Neural cell (in vitro differentiated cells): ENCODE data around the gene AFG3L2. TPM values are rescaled to one million over a fixed set of nuclear protein-coding genes. Genes with fewer than 3 reads are reported as not detected.

ENCODE experiments used
- H2AFZ ChIP-seq: fragments of 200-600, 300-800 bp; sonication (generic), shearing (Covaris generic); 2 replicates; pipeline ENCODE4 v1.6.0; 2014; ENCODE audit warnings: low read depth, mild to moderate bottlenecking, antibody characterized with exemption, low read length, moderate library complexity
- H3F3A ChIP-seq: fragments of 200-600 bp; shearing (Covaris generic); 2 replicates; pipeline ENCODE4 v1.6.1; 2016; ENCODE audit warnings: mild to moderate bottlenecking, moderate library complexity, mixed read lengths, antibody characterized with exemption, low read length; ENCODE audit not compliant: insufficient read depth, poor library complexity, severe bottlenecking
- H3K27ac ChIP-seq: fragments of 200-600, 300-800 bp; sonication (generic), shearing (Covaris generic); 2 replicates; pipeline ENCODE4 v1.5.1; 2014; ENCODE audit warnings: mild to moderate bottlenecking, low read length, moderate library complexity
- H3K27me3 ChIP-seq: fragments of 300-800, 200-600 bp; sonication (generic), shearing (Covaris generic); 2 replicates; pipeline ENCODE4 v1.6.0; 2014; ENCODE audit warnings: mild to moderate bottlenecking, low read depth, low read length, moderate library complexity; ENCODE audit not compliant: insufficient read depth
- H3K36me3 ChIP-seq: fragments of 300-800, 200-600 bp; sonication (generic), shearing (Covaris generic); 2 replicates; pipeline ENCODE4 v1.5.1; 2014; ENCODE audit warnings: mild to moderate bottlenecking, antibody characterized with exemption, low read length, moderate library complexity; ENCODE audit not compliant: insufficient read depth
- H3K4me2 ChIP-seq: fragments of 300-800, 200-600 bp; sonication (generic), shearing (Covaris generic); 2 replicates; pipeline ENCODE4 v1.6.0; 2014; ENCODE audit warnings: mild to moderate bottlenecking, low read length
- H3K4me3 ChIP-seq: fragments of 300-800, 200-600 bp; sonication (generic), shearing (Covaris generic); 2 replicates; pipeline ENCODE4 v1.5.1; 2014; ENCODE audit warnings: mild to moderate bottlenecking, low read length, moderate library complexity
- H3K79me2 ChIP-seq: fragments of 200-600 bp; shearing (Covaris generic); replicated peaks from 2 replicates; pipeline ENCODE4 v1.6.0; 2014; ENCODE audit warnings: mild to moderate bottlenecking, low read length, moderate library complexity; ENCODE audit not compliant: insufficient read depth
- H3K9ac ChIP-seq: fragments of 300-800, 200-600 bp; sonication (generic), shearing (Covaris generic); 2 replicates; pipeline ENCODE4 v1.6.1; 2016; ENCODE audit warnings: mild to moderate bottlenecking, low read length, mixed read lengths
- H3K9me2 ChIP-seq: fragments of 200-600 bp; shearing (Covaris generic); 2 replicates; pipeline ENCODE4 v1.6.1; 2016; ENCODE audit warnings: mild to moderate bottlenecking, low read length, mixed read lengths; ENCODE audit not compliant: insufficient read depth
- H3K9me3 ChIP-seq: fragments of 200-600, 300-800 bp; sonication (generic), shearing (Covaris generic); 2 replicates; pipeline ENCODE4 v1.6.1; 2016; ENCODE audit warnings: mild to moderate bottlenecking, mixed run types, low read length, moderate library complexity, mixed read lengths
- H4K20me1 ChIP-seq: fragments of 200-600 bp; shearing (Covaris generic); 2 replicates; pipeline ENCODE4 v1.6.1; 2016; ENCODE audit warnings: mild to moderate bottlenecking, mixed run types; ENCODE audit not compliant: insufficient read depth
- CTCF ChIP-seq: fragments of 450-650 bp; IDR thresholded peaks from 2 replicates; pipeline ENCODE4 v1.5.1; 2014; ENCODE audit warnings: antibody characterized with exemption, mild to moderate bottlenecking, moderate library complexity; ENCODE audit not compliant: poor library complexity, severe bottlenecking
- EP300 ChIP-seq: fragments of 450-650 bp; conservative IDR thresholded peaks from 2 replicates; pipeline ENCODE4 v1.6.1; 2014; ENCODE audit warnings: antibody characterized with exemption, mild to moderate bottlenecking, moderate library complexity; ENCODE audit not compliant: poor library complexity, severe bottlenecking
- EZH2 ChIP-seq: fragments of 200-600, 300-800 bp; shearing (Covaris generic), sonication (generic); IDR thresholded peaks from 2 replicates; pipeline ENCODE4 v1.6.1; 2014; ENCODE audit warnings: antibody characterized with exemption, low read length, borderline replicate concordance, mild to moderate bottlenecking; ENCODE audit not compliant: insufficient read depth, poor library complexity, severe bottlenecking
- MXI1 ChIP-seq: fragments of 450-650 bp; conservative IDR thresholded peaks from 2 replicates; pipeline ENCODE4 v1.6.1; 2014; ENCODE audit warnings: antibody characterized with exemption, mild to moderate bottlenecking; ENCODE audit not compliant: poor library complexity, severe bottlenecking
- POLR2AphosphoS5 ChIP-seq: IDR thresholded peaks from 2 replicates; pipeline ENCODE4 v1.6.1; 2012
- RAD21 ChIP-seq: fragments of 450-650 bp; conservative IDR thresholded peaks from 2 replicates; pipeline ENCODE4 v1.6.1; 2014; ENCODE audit warnings: antibody characterized with exemption, mild to moderate bottlenecking, moderate library complexity
- REST ChIP-seq: IDR thresholded peaks from 2 replicates; pipeline ENCODE4 v1.6.1; 2012; ENCODE audit warnings: borderline replicate concordance
- SMC3 ChIP-seq: fragments of 450-650 bp; conservative IDR thresholded peaks from 2 replicates; pipeline ENCODE4 v1.6.1; 2014; ENCODE audit warnings: antibody characterized with exemption, mild to moderate bottlenecking, moderate library complexity; ENCODE audit not compliant: poor library complexity
- TAF1 ChIP-seq: IDR thresholded peaks from 2 replicates; pipeline ENCODE4 v1.6.1; 2012; ENCODE audit warnings: low read depth
- polyA plus RNA-seq: library from polyadenylated mRNA; depleted of rRNA; stranded (reverse); fragments of >200 nt; gene quantifications from 2 replicates; pipeline ENCODE4 v1.2.3, GENCODE V29; 2014

The AFG3L2 gene
- polyA plus RNA-seq, 1 donor from 2014 or later, result 49.4 TPM

DNA sequence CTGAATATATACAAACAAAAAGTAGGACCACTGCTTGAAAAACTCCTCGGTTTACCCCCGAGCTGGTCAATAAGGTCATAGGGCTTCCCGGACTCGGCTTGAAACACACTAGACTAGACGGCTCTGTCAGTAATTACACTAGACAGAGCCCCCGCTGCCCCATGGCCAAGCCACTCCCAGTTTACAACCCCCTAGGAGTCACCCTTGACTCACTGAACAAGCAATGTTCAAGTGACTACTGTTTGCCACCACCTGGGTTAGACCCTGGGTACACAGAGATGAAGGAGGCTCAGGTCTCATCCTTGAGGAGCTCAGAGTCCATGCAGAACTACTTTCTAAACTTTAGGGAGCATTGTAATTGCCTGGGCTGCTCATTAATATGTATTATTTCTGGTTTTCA, 17.0 kb upstream of the AFG3L2 start:
- Histone ChIP-seq H3K4me3 (no peak overlapping the region), H3K9ac (no peak overlapping the region), H2AFZ (no peak overlapping the region), H3K27me3 (no peaks in the 10 kb centered on the region), H3K9me3 (no peaks in the 10 kb centered on the region), H3K9me2 (no peaks in the 10 kb centered on the region), H3K27ac (no peak overlapping the region), H3K36me3 (no peaks in the 10 kb centered on the region), H3K4me2 (no peak overlapping the region), H3F3A (no peaks in the 10 kb centered on the region), H4K20me1 (no peaks in the 10 kb centered on the region), H3K79me2 (no peaks in the 10 kb centered on the region)
- no peak for TF ChIP-seq REST
- TF ChIP-seq POLR2AphosphoS5, result no peak
- no peak for TF ChIP-seq RAD21
- TF ChIP-seq CTCF, result no peak

GRCh38 chr18:12393510-12393909, 16.5 kb upstream of the AFG3L2 start:
- Histone ChIP-seq H3K79me2 (no peaks in the 10 kb centered on the region), H3K27ac (no peak overlapping the region), H3K4me3 (no peak overlapping the region), H4K20me1 (no peaks in the 10 kb centered on the region), H3K27me3 (no peaks in the 10 kb centered on the region), H3K9me3 (no peaks in the 10 kb centered on the region), H3K36me3 (no peaks in the 10 kb centered on the region), H2AFZ (no peak overlapping the region), H3F3A (no peaks in the 10 kb centered on the region), H3K9ac (no peak overlapping the region), H3K4me2 (no peak overlapping the region), H3K9me2 (no peaks in the 10 kb centered on the region)
- no peak for TF ChIP-seq RAD21
- TF ChIP-seq TAF1, result no peak
- TF ChIP-seq MXI1, result no peak
- TF ChIP-seq SMC3, result no peak
- TF ChIP-seq EZH2, result no peak
- no peak for TF ChIP-seq CTCF
- no peak for TF ChIP-seq REST
- TF ChIP-seq EP300, result no peak
- no peak for TF ChIP-seq POLR2AphosphoS5
